Mesendoderm (in vitro differentiated cells): Measurements from ENCODE around the gene CCL1.
A peak's percentile ranks its signal among the peaks of the same experiment; 100 is the strongest.

ENCODE experiments used
- DNase-seq: peaks from one replicate; pipeline ENCODE4 v3.0.0; 2013
- H2AK5ac ChIP-seq: 2 replicates; pipeline ENCODE4 v1.6.1; 2013; ENCODE audit warnings: low read length, inconsistent platforms
- H2BK120ac ChIP-seq: 2 replicates; pipeline ENCODE4 v1.6.1; 2013; ENCODE audit warnings: low read depth, mild to moderate bottlenecking, low read length, moderate library complexity, mixed read lengths
- H2BK15ac ChIP-seq: replicated peaks from 2 replicates; pipeline ENCODE4 v1.6.1; 2013; ENCODE audit warnings: low read depth, mild to moderate bottlenecking, moderate library complexity
- H2BK5ac ChIP-seq: 2 replicates; pipeline ENCODE4 v1.6.1; 2013; ENCODE audit warnings: low read length, inconsistent platforms
- H3K18ac ChIP-seq: 2 replicates; pipeline ENCODE4 v1.6.1; 2013; ENCODE audit warnings: mild to moderate bottlenecking, low read length, mixed read lengths
- H3K23ac ChIP-seq: one replicate; pipeline ENCODE4 v1.6.1; 2013; ENCODE audit warnings: low read length
- H3K27ac ChIP-seq: 2 replicates; pipeline ENCODE4 v1.5.1; 2013; ENCODE audit warnings: low read depth, mild to moderate bottlenecking, inconsistent platforms, low read length, moderate library complexity
- H3K27me3 ChIP-seq: 2 replicates; pipeline ENCODE4 v1.6.1; 2013; ENCODE audit warnings: low read length, control low read depth, mild to moderate bottlenecking, inconsistent platforms; ENCODE audit not compliant: insufficient read depth, poor library complexity
- H3K36me3 ChIP-seq: 2 replicates; pipeline ENCODE4 v1.6.1; 2013; ENCODE audit warnings: low read length, inconsistent platforms; ENCODE audit not compliant: control insufficient read depth, insufficient read depth
- H3K4ac ChIP-seq: one replicate; pipeline ENCODE4 v1.6.1; 2013; ENCODE audit warnings: low read depth, mild to moderate bottlenecking, low read length, moderate library complexity
- H3K4me1 ChIP-seq: 2 replicates; pipeline ENCODE4 v1.6.1; 2013; ENCODE audit warnings: low read depth, low read length, inconsistent platforms; ENCODE audit not compliant: control insufficient read depth
- H3K4me2 ChIP-seq: 2 replicates; pipeline ENCODE4 v1.6.1; 2013; ENCODE audit warnings: low read length
- H3K4me3 ChIP-seq: 2 replicates; pipeline ENCODE4 v1.5.1; 2013; ENCODE audit warnings: mild to moderate bottlenecking, low read length
- H3K56ac ChIP-seq: one replicate; pipeline ENCODE4 v1.6.1; 2013; ENCODE audit warnings: low read length
- H3K79me1 ChIP-seq: 2 replicates; pipeline ENCODE4 v1.6.1; 2013; ENCODE audit warnings: low read length, inconsistent platforms
- H3K79me2 ChIP-seq: 2 replicates; pipeline ENCODE4 v1.6.1; 2013; ENCODE audit warnings: mild to moderate bottlenecking, low read length; ENCODE audit not compliant: control insufficient read depth, insufficient read depth
- H3K9ac ChIP-seq: 2 replicates; pipeline ENCODE4 v1.6.1; 2013; ENCODE audit warnings: low read length, inconsistent platforms
- H4K5ac ChIP-seq: one replicate; pipeline ENCODE4 v1.6.1; 2013; ENCODE audit warnings: low read length
- H4K8ac ChIP-seq: one replicate; pipeline ENCODE4 v1.6.1; 2013; ENCODE audit warnings: low read depth, mild to moderate bottlenecking, control low read depth, low read length, moderate library complexity
- WGBS: extraction: QIAGEN DNeasy Blood & Tissue Kit; methylation state at CpG from one replicate; pipeline ENCODE4 v1.1.7; 2013; ENCODE audit warnings: low lambda C conversion rate, missing lambda C conversion rate; ENCODE audit not compliant: insufficient coverage; ENCODE audit errors: extremely low coverage; 5-methylcytosine and 5-hydroxymethylcytosine counted together

CCL1 gene

DNA sequence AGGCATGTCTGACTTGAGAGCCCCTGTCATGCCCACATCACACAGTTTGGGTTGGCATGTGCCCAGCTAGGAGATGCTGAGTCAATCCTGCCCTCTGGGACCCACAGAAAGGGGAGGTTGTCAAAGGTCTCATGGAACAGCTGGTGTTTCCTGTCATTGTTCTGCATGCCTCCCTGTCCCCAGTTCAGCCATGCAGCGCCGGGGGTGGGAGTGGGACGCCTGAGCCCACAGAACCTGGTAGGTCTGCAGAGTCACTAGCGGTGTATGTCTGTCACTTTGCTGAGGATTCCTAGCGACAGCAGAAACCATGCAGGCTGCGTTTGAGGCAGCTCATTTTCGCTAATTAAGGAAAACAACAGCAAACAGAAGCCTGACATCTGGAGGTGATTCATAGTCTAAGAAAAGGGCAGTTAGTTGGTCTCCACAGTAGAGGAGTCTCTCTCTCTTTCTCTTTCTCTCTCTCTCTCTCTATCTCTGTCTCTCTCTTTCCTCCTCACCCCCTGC, 19.6 kb upstream of the CCL1 start:
- H2BK120ac ChIP-seq: no peak overlapping the region
- no peak overlapping the region for H3K27ac ChIP-seq
- H4K5ac ChIP-seq: no peak overlapping the region
- peaks cover 2% of the 10 kb centered on the region for H3K4me1 ChIP-seq
- H3K56ac ChIP-seq: no peak overlapping the region
- no peak overlapping the region for H2AK5ac ChIP-seq
- H3K18ac ChIP-seq: no peak overlapping the region
- no peak overlapping the region for H3K9ac ChIP-seq
- H3K23ac ChIP-seq: no peak overlapping the region
- no peaks in the 10 kb centered on the region for H3K79me1 ChIP-seq
- H3K79me2 ChIP-seq: no peaks in the 10 kb centered on the region
- H4K8ac ChIP-seq: no peak overlapping the region
- no CpG with 5 or more reads among the region's 7 CpGs for WGBS
- H2BK15ac ChIP-seq: no peak overlapping the region
- no peak overlapping the region for H3K4me3 ChIP-seq
- no peaks in the 10 kb centered on the region for H3K27me3 ChIP-seq
- peak; percentile 60 for DNase-seq
- H2BK5ac ChIP-seq: no peak overlapping the region
- H3K4ac ChIP-seq: no peak overlapping the region
- no peak overlapping the region for H3K4me2 ChIP-seq
- no peaks in the 10 kb centered on the region for H3K36me3 ChIP-seq

- Histone ChIP-seq H4K5ac (no peak overlapping the region), H2AK5ac (no peak overlapping the region), H2BK120ac (no peak overlapping the region), H4K8ac (no peak overlapping the region), H3K79me1 (no peaks in the 10 kb centered on the region), H3K4me1 (peaks cover 2% of the 10 kb centered on the region), H3K4me3 (no peak overlapping the region), H2BK15ac (no peak overlapping the region), H3K56ac (no peak overlapping the region), H3K18ac (no peak overlapping the region), H3K23ac (no peak overlapping the region), H3K9ac (no peak overlapping the region), H3K4ac (no peak overlapping the region), H3K27me3 (no peaks in the 10 kb centered on the region), H3K79me2 (no peaks in the 10 kb centered on the region), H3K4me2 (no peak overlapping the region), H3K27ac (no peak overlapping the region), H3K36me3 (no peaks in the 10 kb centered on the region), H2BK5ac (no peak overlapping the region)
- no peak for DNase-seq
- WGBS: no CpG with 5 or more reads among the region's 5 CpGs
Observed at GRCh38 chr17:34379868-34380267, 16.8 kb upstream of the CCL1 start.

DNA sequence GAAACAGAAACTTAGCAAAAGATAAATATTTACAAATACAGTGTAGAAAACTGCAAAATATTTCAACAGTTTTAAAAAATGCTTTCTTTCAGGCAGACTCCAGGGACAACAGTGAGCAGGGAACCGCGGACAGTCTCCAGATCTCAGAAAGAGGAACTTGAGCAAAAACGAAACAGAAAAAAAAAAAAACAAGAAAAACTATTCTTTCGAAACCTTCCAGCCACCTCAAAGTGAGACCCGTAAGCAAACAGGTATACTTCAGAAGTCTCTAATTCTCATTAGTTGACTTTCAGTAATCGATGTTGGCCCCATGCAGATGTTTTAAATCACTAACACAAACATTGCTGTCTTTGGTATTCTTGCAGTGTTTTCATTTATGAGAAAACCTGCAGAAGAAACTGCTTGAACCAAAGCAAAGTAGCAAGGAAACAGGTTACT, 15.7 kb upstream of the CCL1 start:
- Histone ChIP-seq H3K36me3 (no peaks in the 10 kb centered on the region), H3K79me1 (no peaks in the 10 kb centered on the region), H3K9ac (no peak overlapping the region), H2BK5ac (no peak overlapping the region), H3K79me2 (no peaks in the 10 kb centered on the region), H2BK15ac (no peak overlapping the region), H3K4me3 (no peak overlapping the region), H3K18ac (no peak overlapping the region), H3K56ac (no peak overlapping the region), H2AK5ac (no peak overlapping the region), H2BK120ac (no peak overlapping the region), H3K4me2 (no peak overlapping the region), H3K4ac (no peak overlapping the region), H4K8ac (no peak overlapping the region), H3K4me1 (peaks cover 2% of the 10 kb centered on the region), H3K27ac (no peak overlapping the region), H4K5ac (no peak overlapping the region), H3K27me3 (no peaks in the 10 kb centered on the region), H3K23ac (no peak overlapping the region)
- WGBS: no CpG with 5 or more reads among the region's 6 CpGs
- DNase-seq: no peak

- Histone ChIP-seq H2BK120ac (no peak overlapping the region), H2BK5ac (no peak overlapping the region), H3K23ac (no peak overlapping the region), H3K4ac (no peak overlapping the region), H3K56ac (no peak overlapping the region), H3K27me3 (no peaks in the 10 kb centered on the region), H3K79me1 (no peaks in the 10 kb centered on the region), H3K27ac (no peak overlapping the region), H3K9ac (no peak overlapping the region), H3K79me2 (no peaks in the 10 kb centered on the region), H2AK5ac (no peak overlapping the region), H3K4me1 (no peaks in the 10 kb centered on the region), H3K4me3 (no peak overlapping the region), H3K36me3 (no peaks in the 10 kb centered on the region), H4K8ac (no peak overlapping the region), H3K4me2 (no peak overlapping the region), H3K18ac (no peak overlapping the region), H2BK15ac (no peak overlapping the region), H4K5ac (no peak overlapping the region)
- DNase-seq: no peak
- no CpG with 5 or more reads among the region's 3 CpGs for WGBS
Observed at GRCh38 chr17:34377078-34377823, 14.2 kb upstream of the CCL1 start.

DNA sequence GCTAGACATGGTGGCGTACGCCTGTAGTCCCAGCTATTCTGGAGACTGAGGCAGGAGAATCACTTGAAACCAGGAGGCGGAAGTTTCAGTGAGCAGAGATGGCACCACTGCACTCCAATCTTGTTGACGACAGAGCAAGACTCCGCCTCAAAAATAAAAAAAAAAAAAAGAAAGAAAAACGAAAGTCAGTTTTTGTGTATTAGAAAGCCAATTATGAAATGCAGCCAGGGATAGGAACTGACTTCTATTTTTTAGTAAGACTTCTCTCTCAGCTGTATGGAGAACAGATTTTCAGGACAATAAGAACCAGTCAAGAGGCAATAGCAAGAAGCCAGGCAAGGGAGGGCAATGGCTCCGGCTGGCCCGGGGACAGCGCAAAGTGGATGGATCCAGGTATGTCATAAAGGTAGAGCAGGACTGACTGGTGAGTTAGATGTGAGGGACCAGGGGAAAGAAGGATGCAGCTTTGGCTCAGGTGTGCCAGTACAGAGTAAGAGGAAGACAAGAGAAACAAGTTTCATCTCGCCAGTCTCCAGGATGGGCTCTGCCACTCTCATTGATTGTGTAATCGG, 12.5 kb upstream of the CCL1 start:
- no peak for DNase-seq
- Histone ChIP-seq H3K23ac (no peak overlapping the region), H3K27ac (no peak overlapping the region), H3K9ac (no peak overlapping the region), H3K4me2 (no peak overlapping the region), H3K79me1 (no peaks in the 10 kb centered on the region), H3K4ac (no peak overlapping the region), H3K79me2 (no peaks in the 10 kb centered on the region), H3K4me3 (no peak overlapping the region), H3K36me3 (no peaks in the 10 kb centered on the region), H2BK120ac (no peak overlapping the region), H2BK5ac (no peak overlapping the region), H3K18ac (no peak overlapping the region), H4K8ac (no peak overlapping the region), H3K56ac (no peak overlapping the region), H3K27me3 (no peaks in the 10 kb centered on the region), H2BK15ac (no peak overlapping the region), H4K5ac (no peak overlapping the region), H3K4me1 (no peaks in the 10 kb centered on the region), H2AK5ac (no peak overlapping the region)
- WGBS: no CpG with 5 or more reads among the region's 11 CpGs
